Hepatocyte (in vitro differentiated cells): Measurements from ENCODE around the gene SLC31A1.

Source experiments
- CTCF ChIP-seq: fragments of 200-600 bp; sonication (generic); IDR thresholded peaks from 2 replicates; pipeline ENCODE4 v1.5.1; 2016; ENCODE audit warnings: antibody characterized with exemption, mild to moderate bottlenecking; ENCODE audit not compliant: poor library complexity
- EZH2 ChIP-seq: fragments of 200-600 bp; sonication (generic); IDR thresholded peaks from 2 replicates; pipeline ENCODE4 v1.6.1; 2016; ENCODE audit warnings: antibody characterized with exemption, mild to moderate bottlenecking, borderline replicate concordance
- EZH2phosphoT487 ChIP-seq: fragments of 200-600 bp; sonication (generic); IDR thresholded peaks from one replicate; pipeline ENCODE4 v1.6.1; 2018; ENCODE audit warnings: antibody characterized with exemption, mild to moderate bottlenecking, low read depth, moderate library complexity; ENCODE audit not compliant: unreplicated experiment, severe bottlenecking

GRCh38 chr9:113177251-113177650 is 44.1 kb upstream of the SLC31A1 start:
- no peak for TF ChIP-seq CTCF
- no peak for TF ChIP-seq EZH2phosphoT487
- TF ChIP-seq EZH2 = no peak
